A549 (cell line): ENCODE data around the gene TTLL11. TPM values are rescaled to one million over a fixed set of nuclear protein-coding genes. Genes with fewer than 3 reads are reported as not detected.

Experiments
- ATAC-seq, 2 experiments: fragments of 200-7000 bp in 1 of 2; fragments of >200 bp in 1 of 2; cut with Nextera tagmentation in 1 of 2; cut with Tn5 transposase in 1 of 2; 3 replicates each; pipeline versions ENCODE4 v1.8.0 to v1.9.1; 2018 to 2020; ENCODE audit warnings: mild to moderate bottlenecking in 1 of 2, moderate library complexity in 1 of 2
- CTCF ChIA-PET: fragments of 300-600 bp; sonication (Branson Sonifier 250); formaldehyde crosslinking; extraction: SDS; loops from one replicate; lab custom pipeline; 2021; ENCODE audit warnings: antibody characterized with exemption, inconsistent platforms; lab: Yijun Ruan, JAX
- POLR2A ChIA-PET: fragments of 350-600 bp; formaldehyde crosslinking; extraction: SDS; loops from one replicate; lab custom pipeline; 2021; ENCODE audit warnings: antibody characterized with exemption, inconsistent platforms; lab: Yijun Ruan, JAX
- DNase-seq, 2 experiments: peaks; one replicate each; pipeline versions ENCODE4 v3.0.0 to v3.0.0-alpha.2; 2011 to 2016; ENCODE audit warnings: low read depth in 1 of 2, low spot score in 1 of 2
- FAIRE-seq: peaks from 2 replicates; lab custom pipeline; 2011; peaks lifted over from hg19 to GRCh38; lab: Jason Lieb, UNC
- H3K27ac ChIP-seq, 2 experiments: fragments of >200 bp; sonication (Bioruptor Twin); formaldehyde crosslinking; 3 replicates each; pipeline ENCODE4 v1.5.1; 2016 to 2017
- H3K4me1 ChIP-seq: fragments of >200 bp; sonication (Bioruptor Twin); formaldehyde crosslinking; 3 replicates; pipeline ENCODE4 v1.6.1; 2016
- H3K4me2 ChIP-seq: fragments of >200 bp; sonication (Bioruptor Twin); formaldehyde crosslinking; 3 replicates; pipeline ENCODE4 v1.6.1; 2016
- H3K4me3 ChIP-seq: fragments of >200 bp; sonication (Bioruptor Twin); formaldehyde crosslinking; 3 replicates; pipeline ENCODE4 v1.5.1; 2016
- H3K9me3 ChIP-seq: fragments of >200 bp; sonication (Bioruptor Twin); formaldehyde crosslinking; 3 replicates; pipeline ENCODE4 v1.6.1; 2016
- BCL3 ChIP-seq: fragments of >200 bp; sonication (Bioruptor Twin); formaldehyde crosslinking; IDR thresholded peaks from 3 replicates; pipeline ENCODE4 v1.6.1; 2016
- CTCF ChIP-seq: fragments of >200 bp; sonication (Bioruptor Twin); formaldehyde crosslinking; IDR thresholded peaks from 3 replicates; pipeline ENCODE4 v1.5.1; 2016
- E2F6 ChIP-seq: IDR thresholded peaks from 2 replicates; pipeline ENCODE4 v1.6.1; 2012; ENCODE audit warnings: low read depth, borderline replicate concordance
- EHF ChIP-seq: fragments of 250-450 bp; sonication (Bioruptor Pico); IDR thresholded peaks from 2 replicates; pipeline ENCODE4 v1.5.0; 2020; ENCODE audit warnings: mild to moderate bottlenecking
- ESRRA ChIP-seq: fragments of 150-350 bp; IDR thresholded peaks from 2 replicates; pipeline ENCODE4 v1.6.1; 2014; ENCODE audit warnings: mild to moderate bottlenecking, low read length, borderline replicate concordance
- FOSL2 ChIP-seq, 2 experiments: fragments of 450-650 bp in 1 of 2; fragments of >200 bp in 1 of 2; sonication (Bioruptor Twin) in 1 of 2; formaldehyde crosslinking; IDR thresholded peaks; 2 replicates each; pipeline versions ENCODE4 v1.5.0 to v1.6.1; 2016 to 2020; ENCODE audit warnings: mild to moderate bottlenecking in 1 of 2, moderate library complexity in 1 of 2
- FOXS1 ChIP-seq: fragments of 250-450 bp; sonication (Bioruptor Pico); IDR thresholded peaks from 2 replicates; pipeline ENCODE4 v1.5.0; 2020; ENCODE audit warnings: mild to moderate bottlenecking, moderate library complexity
- HOXA7 ChIP-seq: fragments of 250-450 bp; sonication (Bioruptor Pico); IDR thresholded peaks from 2 replicates; pipeline ENCODE4 v1.5.0; 2020; ENCODE audit warnings: mild to moderate bottlenecking, moderate library complexity
- MAZ ChIP-seq: fragments of 150-350 bp; IDR thresholded peaks from 2 replicates; pipeline ENCODE4 v1.6.1; 2014; ENCODE audit warnings: antibody characterized with exemption, low read depth, low read length, borderline replicate concordance
- MYC ChIP-seq: IDR thresholded peaks from 2 replicates; pipeline ENCODE4 v1.6.1; 2012; ENCODE audit warnings: mild to moderate bottlenecking, inconsistent platforms, low read length, improper control_type of control experiment, borderline replicate concordance
- NPAS2 ChIP-seq: fragments of 250-450 bp; sonication (Bioruptor Pico); IDR thresholded peaks from 2 replicates; pipeline ENCODE4 v1.8.0; 2022; ENCODE audit warnings: mild to moderate bottlenecking, moderate library complexity, borderline replicate concordance
- NR3C1 ChIP-seq: fragments of >200 bp; sonication (Bioruptor Twin); formaldehyde crosslinking; IDR thresholded peaks from 3 replicates; pipeline ENCODE4 v1.6.1; 2017
- RAD21 ChIP-seq, 2 experiments: fragments of >200 bp in 1 of 2; sonication (Bioruptor Twin) in 1 of 2; formaldehyde crosslinking in 1 of 2; IDR thresholded peaks in 1 of 2; conservative IDR thresholded peaks in 1 of 2; 2 replicates in 1 of 2; 3 replicates in 1 of 2; pipeline ENCODE4 v1.6.1; 2012 to 2018; ENCODE audit warnings: inconsistent platforms in 1 of 2
- SMC3 ChIP-seq: fragments of >200 bp; sonication (Bioruptor Twin); formaldehyde crosslinking; IDR thresholded peaks from 3 replicates; pipeline ENCODE4 v1.6.1; 2018; ENCODE audit warnings: inconsistent platforms
- ZFP36 ChIP-seq: fragments of 450-650 bp; IDR thresholded peaks from 2 replicates; pipeline ENCODE4 v1.6.1; 2014; ENCODE audit warnings: borderline replicate concordance; ENCODE audit not compliant: partially characterized antibody
- ZNF302 ChIP-seq: fragments of 250-450 bp; sonication (Bioruptor Pico); IDR thresholded peaks from 2 replicates; pipeline ENCODE4 v1.9.0; 2021; ENCODE audit warnings: inconsistent platforms, mild to moderate bottlenecking, moderate library complexity
- WGBS: methylation state at CpG from one replicate; pipeline ENCODE4 v1.1.6; 2017; ENCODE audit errors: missing lambda C conversion rate; 5-methylcytosine and 5-hydroxymethylcytosine counted together
- polyA plus RNA-seq, 4 experiments: library from polyadenylated mRNA; depleted of rRNA in 3 of 4; stranded (reverse); fragments of >200 nt; fragmentation: RNase III in 1 of 4; extraction: RNeasy Plus Mini Kit Qiagen cat#74134 plus additional on column Dnase treatment in 1 of 4; gene quantifications; 2 replicates in 3 of 4; 3 replicates in 1 of 4; pipeline ENCODE4 v1.2.3, GENCODE V29; 2011 to 2017

The TTLL11 gene
- polyA plus RNA-seq, 2 of the 4 experiments (the other 2 are of a cell fraction), result 1.8 to 2.6 TPM

- DNase-seq (no peak), FAIRE-seq (no peak), ATAC-seq (no peak)
- H3K4me3 ChIP-seq, result no peak overlapping the region
- CTCF ChIA-PET, result interaction anchor here (1.0 to 4.1 kb wide), 4 partner anchors 10 to 272 kb away, joined by 3 to 13 read pairs (median 4); no protein-coding TSS in a partner anchor
- H3K4me2 ChIP-seq, result no peak overlapping the region
- WGBS, result 74% methylated on average over 27 of the region's 34 CpGs
- TF ChIP-seq ZNF302 (CRISPR knock-in tag) (no peak), FOXS1 (CRISPR knock-in tag) (no peak), ZFP36 (no peak), NPAS2 (no peak), RAD21 (conservative IDR thresholded peaks at IDR 0.05 in 1 of 2, IDR thresholded peaks at IDR 0.05 in 1 of 2) (no peak)
- POLR2A ChIA-PET, result no interaction called here
- H3K4me1 ChIP-seq, result no peaks in the 10 kb centered on the region
- H3K9me3 ChIP-seq, result no peaks in the 10 kb centered on the region
- H3K27ac ChIP-seq, result no peak overlapping the region
Observed at GRCh38 chr9:121822093-121823085, 270.7 kb downstream of the TTLL11 start.

- 64% methylated on average over 5 of the region's 5 CpGs for WGBS
- Histone ChIP-seq H3K4me2 (no peak overlapping the region), H3K4me1 (no peaks in the 10 kb centered on the region), H3K9me3 (no peaks in the 10 kb centered on the region), H3K27ac (no peak overlapping the region), H3K4me3 (no peak overlapping the region)
- no peak for FAIRE-seq
- CTCF ChIA-PET, result interaction anchor here (1.3 kb wide), 2 partner anchors 13 to 271 kb away, joined by 4 read pairs; no protein-coding TSS in a partner anchor
- no peak for ATAC-seq
- POLR2A ChIA-PET, result no interaction called here
- TF ChIP-seq BCL3 (no peak), MYC (no peak), MAZ (no peak), E2F6 (no peak), ESRRA (no peak), EHF (CRISPR knock-in tag) (no peak), NR3C1 (no peak), SMC3 (no peak), CTCF (no peak), FOSL2 (IDR thresholded peaks at IDR 0.05) (no peak), FOSL2 (CRISPR knock-in tag; IDR thresholded peaks at IDR 0.05) (no peak), ZNF302 (CRISPR knock-in tag) (no peak), HOXA7 (CRISPR knock-in tag) (no peak)
- TF ChIP-seq, all 56 proteins: peak for 0
- no peak for DNase-seq
Observed at GRCh38 chr9:121821326-121821725, 271.8 kb downstream of the TTLL11 start.
